ELF-1 (cell line): Measurements from ENCODE around the gene HEY2.
"Not testable (repeated sequence)": the region's sequence is repeated elsewhere in the genome, so short reads cannot be mapped to it uniquely, and the experiment has no call there.

Experiments used
- DNase-seq: peaks from one replicate; pipeline ENCODE4 v3.0.0-alpha.2; 2016; ENCODE audit warnings: low read depth, low spot score

The HEY2 gene

GRCh38 chr6:125749173-125749864, at the start of gene HEY2:
Gene HEY2, plus strand, starts transcription at chr6:125749632. Its CDS starts 145 bp downstream, at chr6:125749777.
- DNase-seq, result peak; percentile 92

GRCh38 chr6:125700581-125701353, 48.7 kb upstream of the HEY2 start:
- peak; percentile 55 for DNase-seq

- no peak for DNase-seq
Observed at GRCh38 chr6:125701354-125701668, 48.1 kb upstream of the HEY2 start.

- not testable (repeated sequence) for DNase-seq
Observed at GRCh38 chr6:125703882-125704281, 45.5 kb upstream of the HEY2 start.

GRCh38 chr6:125707615-125708243, 41.7 kb upstream of the HEY2 start:
- DNase-seq, result peak; percentile 16

- no peak for DNase-seq
Observed at GRCh38 chr6:125711013-125711675, 38.3 kb upstream of the HEY2 start.

GRCh38 chr6:125714441-125715090, 34.9 kb upstream of the HEY2 start:
- DNase-seq, result no peak

GRCh38 chr6:125717120-125717731, 32.2 kb upstream of the HEY2 start:
- no peak for DNase-seq

GRCh38 chr6:125718109-125718508, 31.3 kb upstream of the HEY2 start:
- no peak for DNase-seq

GRCh38 chr6:125722886-125723285, 26.5 kb upstream of the HEY2 start:
- DNase-seq, result no peak

GRCh38 chr6:125727216-125727615, 22.2 kb upstream of the HEY2 start:
- DNase-seq, result no peak

- peak; percentile 64 for DNase-seq
Observed at GRCh38 chr6:125728739-125729138, 20.7 kb upstream of the HEY2 start.

- no peak for DNase-seq
Observed at GRCh38 chr6:125729983-125730382, 19.4 kb upstream of the HEY2 start.

GRCh38 chr6:125732398-125732797, 17.0 kb upstream of the HEY2 start:
- no peak for DNase-seq

GRCh38 chr6:125733516-125734300, 15.7 kb upstream of the HEY2 start:
- DNase-seq, result no peak

- DNase-seq, result no peak
Observed at GRCh38 chr6:125738276-125738675, 11.2 kb upstream of the HEY2 start.

GRCh38 chr6:125739364-125739763, 10.1 kb upstream of the HEY2 start:
- DNase-seq, result no peak

GRCh38 chr6:125741336-125741735, 8.1 kb upstream of the HEY2 start:
- no peak for DNase-seq

GRCh38 chr6:125742024-125742423, 7.4 kb upstream of the HEY2 start:
- DNase-seq, result no peak

GRCh38 chr6:125742464-125743120, 6.8 kb upstream of the HEY2 start:
- no peak for DNase-seq
